ENCODE data around the gene ARFGAP1. TPM values are rescaled to one million over a fixed set of nuclear protein-coding genes. Genes with fewer than 3 reads are reported as not detected.

ARFGAP1 gene
- total and polyA plus RNA-seq, 2 of the 4 experiments (the other 2 are of a cell fraction), result 59.1 to 194 TPM

DNA sequence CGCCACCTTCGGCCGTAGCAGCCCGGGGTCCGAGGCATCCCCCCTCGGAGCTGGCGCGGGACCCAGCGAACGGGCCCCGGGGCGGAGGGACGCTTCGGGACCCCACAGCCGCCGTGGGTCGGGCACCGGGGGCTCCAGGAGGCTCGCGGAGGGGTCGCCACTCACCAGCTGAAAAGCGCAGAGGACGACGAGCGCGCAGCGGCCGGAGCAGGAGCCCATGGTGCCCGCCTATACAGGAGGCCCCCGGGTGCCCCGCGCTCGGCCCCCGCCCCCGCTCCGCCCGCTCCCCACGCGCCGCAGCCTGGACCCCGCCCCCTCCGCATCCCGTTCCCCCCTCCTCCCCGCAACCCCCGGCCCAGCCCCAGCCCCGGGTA lies 18.4 kb upstream of the ARFGAP1 start, which contains the start of gene NKAIN4:
Gene NKAIN4 (minus strand): TSS at position 232 of the 374 bp plus-strand sequence. CDS start 13 bp downstream, at position 219.
- Histone ChIP-seq H4K91ac (ENCODE audit: insufficient read depth, low read depth, low read length) (no peak within 1 kb of the TSS), H2AFZ (replicated peaks; ENCODE audit: low read length, poor library complexity) (peak within 1 kb of the TSS; percentile 72), H3K4ac (ENCODE audit: low read depth, low read length) (no peak within 1 kb of the TSS), H2AK9ac (replicated peaks; ENCODE audit: low read depth, low read length, poor library complexity) (peak within 1 kb of the TSS; percentile 42), H3K18ac (ENCODE audit: low read depth, low read length) (no peak within 1 kb of the TSS), H4K20me1 (ENCODE audit: insufficient read depth, low read length) (no peaks in the 10 kb centered on the region; the same call in 1 of the 2 replicates), H2BK20ac (ENCODE audit: low read depth, low read length) (no peak within 1 kb of the TSS), H4K5ac (ENCODE audit: low read depth, low read length) (no peak within 1 kb of the TSS), H3K56ac (ENCODE audit: extremely low read depth, insufficient read depth, low read length) (no peak within 1 kb of the TSS), H2AK5ac (ENCODE audit: low read depth, low read length) (no peak within 1 kb of the TSS), H3K4me3 (ENCODE audit: insufficient read depth, low read depth, low read length) (no peak within 1 kb of the TSS; the same call in 1 of the 2 replicates), H3K9me3 (ENCODE audit: control insufficient read depth, insufficient read depth, low read length) (peaks cover 1% of the 10 kb centered on the region; the same call in 1 of the 2 replicates), H2BK15ac (ENCODE audit: low read depth, low read length) (no peak within 1 kb of the TSS), H3K4me1 (ENCODE audit: control insufficient read depth, insufficient read depth, low read length) (no peaks in the 10 kb centered on the region), H3K23ac (ENCODE audit: low read depth, low read length) (no peak within 1 kb of the TSS), H4K8ac (ENCODE audit: low read depth in 2 of 2, low read length in 2 of 2) (no peak within 1 kb of the TSS), H2BK5ac (ENCODE audit: low read depth, low read length, poor library complexity, severe bottlenecking) (no peak within 1 kb of the TSS), H3K79me1 (ENCODE audit: low read depth in 1 of 2, low read length in 2 of 2) (no peaks in the 10 kb centered on the region), H3K9ac (ENCODE audit: low read depth, low read length) (no peak within 1 kb of the TSS), H3K27ac (ENCODE audit: insufficient read depth, low read length) (no peak within 1 kb of the TSS), H3K36me3 (ENCODE audit: control insufficient read depth, insufficient read depth, low read length) (no peaks in the 10 kb centered on the region), H3K4me2 (ENCODE audit: low read depth, low read length) (no peak within 1 kb of the TSS; the same call in 1 of the 2 replicates), H3K9me1 (ENCODE audit: insufficient read depth, low read length) (no peaks in the 10 kb centered on the region), H3K14ac (replicated peaks; ENCODE audit: low read depth, low read length) (no peak within 1 kb of the TSS), H3K27me3 (ENCODE audit: control insufficient read depth, insufficient read depth, low read length) (peaks cover 79% of the 10 kb centered on the region), H2BK120ac (ENCODE audit: low read depth, low read length) (no peak within 1 kb of the TSS)
- in situ Hi-C loops (cut with MboI; ENCODE audit: low sequenced_read_pairs) (no loop called here), dilution Hi-C loops (cut with HindIII; ENCODE audit: low sequenced_read_pairs, unreplicated experiment) (no loop called here), intact Hi-C loops (cut with micrococcal nuclease) (no loop called here)
- ChIA-PET POLR2A (ENCODE audit: unreplicated experiment) (no interaction called here), CTCF (no interaction called here)
- DNase-seq (no peak), ATAC-seq (ENCODE audit: low read depth) (no peak)
- no TSS peak for BruUV-seq (replicated peaks)
- 3% methylated on average over 22 of the region's 46 CpGs; no CpG with 5 or more reads in 1 of the 2 experiments for WGBS, 2 experiments (ENCODE audit: extremely low coverage in 2 of 2, insufficient read length in 1 of 2)
- TF ChIP-seq MXI1 (IDR thresholded peaks at IDR 0.05; ENCODE audit: borderline replicate concordance, low read depth, low read length) (no peak), POLR2A (IDR thresholded peaks at IDR 0.05; ENCODE audit: low read depth, low read length) (no peak), FOS (IDR thresholded peaks at IDR 0.05; ENCODE audit: low read depth, low read length) (no peak), BHLHE40 (IDR thresholded peaks at IDR 0.05; ENCODE audit: low read depth, low read length) (no peak), MAFK (IDR thresholded peaks at IDR 0.05; ENCODE audit: low read depth, low read length) (no peak), CHD1 (IDR thresholded peaks at IDR 0.05; ENCODE audit: low read depth, low read length) (no peak), MAZ (IDR thresholded peaks at IDR 0.05; ENCODE audit: borderline replicate concordance, low read depth, low read length) (no peak)
- TF ChIP-seq, protein P1, sequence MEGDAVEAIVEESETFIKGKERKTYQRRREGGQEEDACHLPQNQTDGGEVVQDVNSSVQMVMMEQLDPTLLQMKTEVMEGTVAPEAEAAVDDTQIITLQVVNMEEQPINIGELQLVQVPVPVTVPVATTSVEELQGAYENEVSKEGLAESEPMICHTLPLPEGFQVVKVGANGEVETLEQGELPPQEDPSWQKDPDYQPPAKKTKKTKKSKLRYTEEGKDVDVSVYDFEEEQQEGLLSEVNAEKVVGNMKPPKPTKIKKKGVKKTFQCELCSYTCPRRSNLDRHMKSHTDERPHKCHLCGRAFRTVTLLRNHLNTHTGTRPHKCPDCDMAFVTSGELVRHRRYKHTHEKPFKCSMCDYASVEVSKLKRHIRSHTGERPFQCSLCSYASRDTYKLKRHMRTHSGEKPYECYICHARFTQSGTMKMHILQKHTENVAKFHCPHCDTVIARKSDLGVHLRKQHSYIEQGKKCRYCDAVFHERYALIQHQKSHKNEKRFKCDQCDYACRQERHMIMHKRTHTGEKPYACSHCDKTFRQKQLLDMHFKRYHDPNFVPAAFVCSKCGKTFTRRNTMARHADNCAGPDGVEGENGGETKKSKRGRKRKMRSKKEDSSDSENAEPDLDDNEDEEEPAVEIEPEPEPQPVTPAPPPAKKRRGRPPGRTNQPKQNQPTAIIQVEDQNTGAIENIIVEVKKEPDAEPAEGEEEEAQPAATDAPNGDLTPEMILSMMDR (conservative IDR thresholded peaks at IDR 0.05; ENCODE audit: low read depth, low read length), result no peak
- TF ChIP-seq, protein P2, sequence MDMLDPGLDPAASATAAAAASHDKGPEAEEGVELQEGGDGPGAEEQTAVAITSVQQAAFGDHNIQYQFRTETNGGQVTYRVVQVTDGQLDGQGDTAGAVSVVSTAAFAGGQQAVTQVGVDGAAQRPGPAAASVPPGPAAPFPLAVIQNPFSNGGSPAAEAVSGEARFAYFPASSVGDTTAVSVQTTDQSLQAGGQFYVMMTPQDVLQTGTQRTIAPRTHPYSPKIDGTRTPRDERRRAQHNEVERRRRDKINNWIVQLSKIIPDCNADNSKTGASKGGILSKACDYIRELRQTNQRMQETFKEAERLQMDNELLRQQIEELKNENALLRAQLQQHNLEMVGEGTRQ (IDR thresholded peaks at IDR 0.05; ENCODE audit: low read depth, low read length), result no peak
